ENCODE measurements around the gene GATB.

The GATB gene

DNA sequence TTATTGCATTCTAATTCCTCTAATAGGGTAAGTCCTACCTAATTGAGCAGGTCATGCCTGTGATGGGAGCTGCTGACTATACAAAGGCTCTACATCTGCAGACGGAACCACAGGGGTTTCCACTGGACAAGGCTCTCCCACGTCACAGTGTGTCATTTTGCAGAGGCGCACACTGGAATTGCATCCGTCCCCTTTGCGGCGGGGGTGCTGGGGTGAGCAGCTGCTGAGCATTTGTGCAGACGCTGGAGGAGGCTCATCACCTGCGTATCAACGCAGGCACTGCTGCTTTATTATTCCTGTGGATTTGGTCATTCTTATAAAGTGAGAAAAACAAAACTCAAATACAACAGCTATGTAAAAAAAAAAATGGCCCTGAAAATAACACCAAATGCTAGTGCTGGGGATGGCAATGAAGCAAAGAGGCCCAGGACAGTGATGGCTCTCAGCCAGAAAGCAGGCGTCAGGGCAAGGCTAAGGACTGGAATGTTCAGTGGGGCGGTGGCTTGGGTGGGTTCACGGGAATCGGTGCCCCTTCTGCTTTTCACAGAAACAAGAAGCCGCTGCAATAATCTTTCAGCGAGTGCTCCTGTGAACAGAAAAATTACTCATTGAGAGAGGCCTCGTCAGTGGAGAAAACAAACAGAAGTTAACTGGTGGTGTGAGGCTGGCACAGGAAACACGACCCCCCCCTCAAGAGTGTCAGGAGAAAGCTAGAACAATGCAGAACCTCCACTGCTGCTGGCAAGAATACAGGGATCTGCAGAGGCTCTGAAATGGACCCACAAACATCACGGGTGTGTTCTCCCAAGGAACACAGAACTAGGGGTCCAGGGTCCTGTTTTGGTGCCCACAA, 67.8 kb downstream of the GATB start:
- DNase-seq = no peak

DNA sequence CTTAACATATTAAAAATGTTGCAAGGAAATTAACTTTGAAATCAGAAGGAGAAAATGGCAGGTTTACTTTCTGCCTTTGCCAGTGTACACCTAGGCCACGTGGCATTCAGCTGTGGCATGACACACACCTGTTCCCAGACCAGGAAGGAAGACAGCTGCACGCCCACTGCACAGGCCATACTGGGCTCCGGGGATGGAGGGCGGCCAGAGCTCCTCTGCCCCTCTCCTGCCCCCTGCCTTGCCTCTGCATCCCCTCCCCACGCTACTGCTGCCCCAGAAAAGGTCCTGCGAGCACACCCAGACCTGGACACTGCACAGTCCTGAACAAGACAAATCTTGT, 68.4 kb downstream of the GATB start:
- no peak for DNase-seq

DNA sequence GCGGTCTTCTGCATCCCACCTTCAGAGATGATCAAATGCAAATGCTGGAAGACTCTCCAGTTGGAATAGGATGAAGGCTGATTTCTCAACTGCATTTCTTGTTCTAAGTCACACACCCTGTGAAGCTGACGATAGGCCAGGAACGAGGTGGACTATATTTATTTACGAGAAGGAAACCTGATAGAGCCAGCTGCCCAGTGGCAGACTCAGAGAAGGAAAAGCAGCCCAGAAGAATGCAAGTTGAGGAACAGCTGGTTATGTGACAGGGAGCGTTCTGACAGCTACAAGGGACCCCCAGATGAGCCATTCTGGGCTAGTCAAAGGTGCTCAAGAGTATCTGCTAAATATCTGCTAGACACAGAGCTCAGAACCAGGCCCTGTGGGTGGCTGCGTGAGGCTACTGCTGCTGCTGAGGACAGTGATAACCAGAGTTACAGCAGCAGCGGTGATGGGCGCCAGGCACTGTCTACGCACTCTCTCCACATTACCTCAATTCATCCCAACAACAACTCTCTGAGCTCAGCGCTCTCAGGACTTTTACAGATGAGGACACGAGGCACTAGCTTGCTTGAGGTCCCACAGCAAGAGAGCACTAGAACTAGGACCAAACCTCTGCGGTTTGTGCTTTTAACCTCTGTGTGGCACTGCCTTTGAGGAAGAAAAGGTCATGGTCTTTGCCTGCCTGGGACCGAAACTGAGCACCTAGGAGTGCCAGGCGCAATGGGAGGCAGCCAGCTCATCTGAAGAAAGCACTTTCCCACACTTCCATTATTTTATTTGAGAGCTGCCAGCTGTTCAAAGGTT, 69.0 kb downstream of the GATB start:
- DNase-seq = no peak

DNA sequence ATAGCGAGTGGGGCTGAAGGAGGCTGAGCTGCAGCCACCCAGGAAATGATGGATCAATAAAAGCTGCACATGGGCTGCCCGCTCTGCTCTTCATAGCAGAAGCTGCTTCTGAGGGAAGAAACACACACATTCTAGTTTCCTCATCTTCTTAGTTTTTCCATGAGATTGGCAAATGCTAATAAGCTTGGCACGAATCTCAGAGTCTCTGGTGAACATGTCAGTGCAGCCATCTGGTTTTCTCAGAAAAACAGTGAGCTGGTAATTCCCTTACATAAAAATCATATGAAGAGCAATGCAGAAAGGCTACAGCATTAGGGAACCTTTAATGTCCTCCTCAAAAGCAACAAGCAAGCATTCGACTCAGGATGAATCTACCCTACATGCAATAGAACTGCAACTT, 69.9 kb downstream of the GATB start:
- no peak for DNase-seq

DNA sequence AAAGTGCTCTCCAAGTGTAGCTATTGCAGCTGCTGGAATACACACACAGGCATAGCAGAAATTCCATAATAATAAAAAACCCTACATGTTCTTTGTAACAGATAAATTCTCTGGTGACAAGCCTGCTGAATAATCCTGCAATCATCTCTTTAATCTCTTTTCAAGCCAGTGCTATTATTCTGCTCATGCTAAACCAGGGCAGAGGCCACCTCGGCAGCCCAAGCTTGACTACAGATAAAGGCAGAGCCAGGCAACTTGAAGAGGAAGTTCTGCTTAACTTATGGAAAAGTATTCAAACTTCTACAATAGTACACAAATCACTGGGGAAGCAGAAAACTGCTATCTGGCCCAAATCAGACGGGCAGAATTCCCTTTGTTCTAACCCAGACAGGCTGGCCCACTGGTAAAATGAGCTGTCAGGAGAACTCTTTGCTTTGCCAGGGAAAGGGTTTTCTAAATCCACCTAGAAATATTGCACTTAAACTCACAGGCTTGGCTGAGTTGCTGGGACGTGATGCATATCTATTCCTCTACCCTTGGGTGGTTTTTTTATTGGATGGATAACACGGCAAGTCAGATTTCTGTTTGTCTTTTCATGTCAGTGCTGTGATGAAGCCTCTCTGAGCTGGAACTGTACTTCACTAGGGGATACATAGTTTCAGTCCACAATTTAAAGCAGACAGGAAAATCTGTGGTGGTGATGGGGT, 70.5 kb downstream of the GATB start:
- DNase-seq = no peak

DNA sequence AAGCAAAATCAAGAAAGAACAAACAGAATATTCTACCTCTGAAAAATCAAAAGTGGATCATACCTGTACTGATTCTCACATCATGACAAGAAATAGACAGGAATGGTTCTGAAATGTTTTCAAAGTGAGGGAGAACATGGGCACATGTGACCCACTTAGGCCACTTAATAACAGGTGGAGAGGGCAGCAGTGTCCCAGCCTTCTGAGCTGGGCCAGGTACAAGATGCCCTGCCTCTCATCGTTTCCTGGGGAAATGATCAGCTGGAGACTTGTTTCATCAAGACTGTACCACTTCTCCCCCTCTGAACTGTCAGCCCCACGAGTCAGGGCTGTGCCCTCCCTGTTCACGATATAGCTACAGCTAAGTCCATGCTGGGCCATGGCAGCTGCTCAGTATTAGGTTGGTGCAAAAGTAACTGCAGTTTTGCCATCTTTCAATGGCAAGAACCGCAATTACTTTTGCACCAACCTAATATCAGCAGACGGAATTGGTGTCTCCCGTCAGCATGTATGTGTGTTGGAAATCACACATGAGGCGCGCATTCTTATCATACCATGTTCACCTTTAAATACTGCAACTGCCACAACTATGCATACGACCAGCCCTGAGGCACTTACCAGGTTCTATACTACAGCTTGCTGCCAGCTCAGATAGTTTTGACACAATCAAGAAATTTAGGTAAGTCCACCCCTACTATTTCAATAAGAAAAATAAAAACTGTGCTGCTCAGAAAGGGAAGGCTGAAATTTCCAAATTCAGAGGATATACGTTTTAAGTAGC, 71.4 kb downstream of the GATB start:
- DNase-seq = no peak

DNA sequence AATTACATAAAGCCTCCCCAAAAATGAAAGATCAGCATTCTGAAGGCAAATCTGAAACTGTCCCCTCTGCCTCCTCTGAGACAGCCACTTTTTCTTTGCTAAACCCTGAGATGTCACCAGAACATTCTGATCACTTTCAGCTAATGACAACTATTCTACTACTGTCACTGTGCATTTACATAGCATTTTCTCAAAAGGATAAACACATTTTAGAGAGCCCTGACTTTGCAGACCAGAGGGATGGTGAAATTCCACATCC, 72.1 kb downstream of the GATB start:
- no peak for DNase-seq

DNA sequence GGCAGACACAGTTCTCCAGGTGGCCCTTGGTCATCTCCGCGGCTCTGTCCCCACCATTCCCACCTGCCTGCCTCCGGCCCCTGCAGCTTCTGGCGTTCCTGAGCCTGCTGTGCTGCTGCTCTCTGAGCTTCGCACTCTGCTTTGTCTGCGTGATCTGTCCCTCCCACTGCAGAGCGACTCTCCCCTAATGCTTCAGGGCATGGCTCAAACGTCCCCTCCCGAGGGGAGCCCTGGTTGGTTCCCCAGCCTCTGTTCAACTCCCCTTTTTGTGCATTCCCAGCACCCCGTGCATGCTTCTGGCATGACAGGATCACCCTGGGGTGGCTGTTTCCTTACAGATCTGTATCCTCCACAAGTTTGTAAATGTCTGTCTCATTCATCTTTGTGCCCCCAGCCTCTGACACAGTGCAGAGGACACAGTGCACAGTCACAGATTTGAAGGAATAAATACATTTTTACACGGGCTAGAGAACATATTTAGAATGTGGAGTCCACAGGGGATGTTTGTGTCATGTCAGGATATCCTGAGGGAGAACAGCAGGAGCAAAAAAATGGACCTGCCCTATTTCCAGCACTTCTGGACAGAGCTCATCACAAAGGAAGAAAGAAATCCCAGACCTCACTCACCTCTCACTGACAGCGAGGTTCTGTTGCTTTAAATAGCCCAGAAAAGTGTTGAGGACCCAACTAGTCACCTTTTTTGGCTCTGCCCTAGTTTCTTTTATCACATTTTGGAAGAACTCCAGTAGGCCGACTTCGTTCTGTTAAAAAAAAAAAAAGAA, 72.6 kb downstream of the GATB start:
- DNase-seq = no peak

DNA sequence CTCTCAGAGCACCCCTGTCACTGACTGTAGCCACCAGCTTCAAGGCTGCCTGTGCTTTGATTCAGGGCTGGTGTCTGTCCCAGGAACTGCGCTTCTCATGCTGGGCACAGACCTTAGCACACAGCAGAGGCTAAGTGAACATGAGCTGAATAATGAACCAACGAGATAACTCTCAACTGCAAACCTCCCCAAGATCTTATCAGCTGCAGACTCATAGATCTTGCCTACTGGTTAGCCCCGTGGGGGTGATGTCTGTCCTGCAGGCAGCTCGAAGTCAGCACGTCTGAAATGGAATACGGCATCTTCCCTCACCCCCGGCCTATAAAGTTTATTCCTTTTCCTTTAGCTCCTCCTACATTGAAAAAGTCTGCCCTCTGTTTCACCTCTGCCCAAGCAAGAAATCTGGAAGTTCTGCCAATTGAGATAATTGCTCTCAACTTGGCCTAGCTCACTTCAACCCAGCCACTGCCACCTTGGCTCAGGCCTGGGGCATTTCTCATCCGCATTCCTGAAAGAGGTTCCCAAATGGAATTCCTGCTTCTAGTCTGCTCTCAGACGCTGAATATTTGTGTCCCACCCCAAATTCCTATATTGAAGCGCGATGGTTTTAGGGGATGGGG, 73.7 kb downstream of the GATB start:
- no peak for DNase-seq

DNA sequence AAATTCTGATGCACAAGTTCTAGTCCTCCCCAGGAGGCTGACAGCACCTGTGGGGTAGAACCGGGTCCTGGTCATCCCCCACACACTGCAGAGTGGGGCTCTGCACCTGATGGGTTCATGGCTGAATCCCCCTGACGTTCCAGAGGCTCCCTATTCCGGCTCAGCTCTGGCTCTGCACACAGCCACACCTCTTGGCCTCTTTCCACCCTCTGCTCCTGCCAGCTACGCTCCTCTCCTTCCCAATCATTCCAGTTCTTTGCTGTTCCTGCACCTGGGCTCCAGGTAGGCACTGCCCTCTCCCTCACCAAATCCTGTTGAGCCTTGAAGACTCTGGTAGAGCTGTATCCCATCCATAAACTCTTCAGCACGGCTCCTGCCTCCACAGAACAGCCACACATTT, 75.5 kb downstream of the GATB start:
- no peak for DNase-seq

DNA sequence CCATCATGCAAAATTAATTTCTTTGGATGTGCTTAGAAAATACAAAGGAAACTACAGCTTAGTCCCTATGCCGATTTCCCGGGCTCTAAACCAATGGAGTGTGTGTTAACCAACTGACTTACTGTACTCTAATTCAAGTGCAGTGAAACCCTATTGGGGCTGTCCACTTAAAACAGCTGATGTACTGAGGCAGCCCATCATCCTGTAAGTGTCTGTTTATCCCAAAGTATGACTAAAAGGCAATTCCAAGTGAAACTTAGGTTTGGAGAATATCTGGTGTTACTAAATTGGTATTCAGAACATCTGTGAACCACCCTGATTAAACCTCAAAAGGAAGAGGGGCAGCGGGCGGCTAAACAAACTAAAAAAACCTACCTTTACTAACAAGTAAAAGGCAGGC, 79.7 kb downstream of the GATB start:
- no peak for DNase-seq

DNA sequence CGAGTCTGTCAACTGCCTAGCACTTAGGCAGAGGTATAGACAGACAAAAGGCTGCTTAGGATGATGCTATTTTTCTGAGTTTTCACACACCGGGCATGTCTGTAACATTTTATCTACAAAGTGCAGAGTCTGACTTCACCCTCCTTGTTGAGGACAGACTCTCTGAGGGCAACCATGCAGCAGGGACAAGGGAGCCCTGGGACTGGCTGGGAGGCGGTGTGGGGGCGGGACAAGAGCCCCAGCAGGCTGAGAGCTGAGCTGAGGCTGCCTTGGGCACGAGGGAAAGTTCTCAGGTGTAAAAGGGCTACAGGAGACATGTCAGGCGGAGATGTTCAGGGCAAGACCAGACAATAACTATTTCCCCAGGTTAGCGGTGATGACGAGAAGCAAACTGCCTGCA, 81.6 kb downstream of the GATB start:
- no peak for DNase-seq

DNA sequence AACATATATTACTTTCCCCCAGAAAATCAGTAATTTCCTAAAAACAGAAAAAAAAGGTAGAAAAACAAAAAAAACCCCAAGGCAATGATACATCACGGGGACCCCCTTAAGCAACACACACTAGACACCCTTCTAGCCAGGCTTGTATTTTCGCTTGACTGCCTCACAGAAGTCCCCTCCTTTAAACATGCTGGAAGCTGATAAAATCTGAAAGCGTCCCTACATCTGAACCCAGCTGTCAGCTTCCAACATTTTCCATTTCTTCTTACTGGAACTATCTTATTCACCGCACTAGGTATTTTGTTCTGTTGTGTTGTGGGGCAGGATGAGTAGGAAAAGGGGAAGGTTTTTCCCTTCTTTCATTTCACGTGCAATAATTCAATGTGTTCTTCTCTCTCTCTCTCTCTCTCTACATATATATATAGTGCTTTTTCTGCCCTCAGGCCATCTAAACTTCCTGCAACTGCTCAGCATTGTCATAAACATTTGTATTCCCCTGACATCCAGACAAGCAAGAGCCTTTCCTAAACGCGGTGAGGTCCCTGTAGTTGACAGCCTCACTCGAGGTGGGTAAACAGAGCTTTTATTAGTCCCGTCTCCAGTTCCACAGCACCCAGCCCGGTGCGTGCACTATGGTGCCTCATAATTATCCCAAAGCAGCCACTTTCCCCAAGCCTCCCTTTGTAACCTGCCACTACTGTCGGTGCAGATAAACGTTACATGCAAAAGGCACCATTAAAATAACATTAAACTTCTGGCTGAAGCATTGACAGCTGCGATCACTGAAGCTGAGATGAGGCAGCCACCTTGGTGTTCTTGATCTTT, 82.5 kb downstream of the GATB start:
- DNase-seq = no peak

DNA sequence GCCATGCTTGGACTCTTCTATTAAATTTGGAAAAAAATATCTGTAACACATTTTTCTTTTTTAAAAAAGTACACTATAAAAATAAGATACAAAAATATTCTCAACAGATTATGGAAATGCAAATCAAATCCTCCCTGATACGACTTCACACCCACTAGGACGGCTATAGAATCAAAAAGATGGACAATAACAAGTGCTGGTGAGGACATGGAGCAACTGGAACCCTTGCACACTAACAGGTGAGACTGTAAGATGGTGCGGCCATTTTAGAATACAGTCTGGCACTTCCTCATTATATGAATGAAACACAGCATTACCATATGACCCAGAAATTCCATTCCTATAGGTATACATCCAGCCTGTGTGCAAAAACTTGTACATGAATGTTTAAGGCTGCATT, 83.6 kb downstream of the GATB start:
- no peak for DNase-seq

DNA sequence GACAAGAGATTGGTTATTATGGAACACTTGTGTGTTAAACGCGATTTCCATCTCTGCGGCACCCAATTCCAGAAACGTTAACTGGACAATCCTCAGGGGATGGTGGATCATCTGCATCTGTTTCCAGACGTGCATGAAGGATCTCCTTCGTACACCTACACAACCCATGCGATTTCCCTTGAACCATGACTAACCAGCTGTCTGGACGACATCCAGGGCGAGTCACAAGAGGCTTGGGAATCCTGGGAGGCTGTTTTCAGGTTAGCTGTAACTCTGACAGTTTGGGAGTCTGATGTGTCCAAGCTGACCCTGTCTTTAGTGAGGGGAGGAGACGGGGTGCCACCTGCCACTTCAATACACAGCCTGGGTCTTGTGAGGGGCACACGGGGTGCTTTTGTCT, 84.5 kb downstream of the GATB start:
- DNase-seq = no peak

DNA sequence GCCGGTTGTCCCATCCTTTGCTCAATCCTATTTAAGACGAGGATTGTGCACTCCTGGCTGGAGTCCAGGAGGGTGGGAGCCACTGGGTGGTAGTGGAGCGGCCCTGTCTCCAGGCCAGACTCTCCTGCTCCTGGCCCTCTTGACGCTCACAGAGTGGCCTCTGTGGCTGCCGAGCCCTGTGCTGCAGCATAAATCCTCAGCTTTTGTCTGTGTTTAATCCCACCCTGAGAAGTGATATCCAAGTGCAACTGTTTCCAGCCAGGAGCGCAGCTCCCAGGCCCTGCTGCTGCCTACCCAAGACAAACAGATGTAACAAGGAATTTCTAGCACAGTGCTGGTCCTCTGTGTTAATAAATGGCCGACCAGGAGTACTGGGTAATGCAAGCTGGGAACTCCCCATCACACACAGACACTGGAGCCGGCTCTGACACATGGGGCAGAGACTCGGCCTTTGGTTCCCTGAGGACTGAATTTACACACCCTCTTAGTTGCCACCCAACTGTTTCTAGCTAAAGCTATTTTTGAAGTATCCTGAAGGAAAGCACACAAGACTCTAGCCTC, 85.3 kb downstream of the GATB start:
- DNase-seq = no peak

DNA sequence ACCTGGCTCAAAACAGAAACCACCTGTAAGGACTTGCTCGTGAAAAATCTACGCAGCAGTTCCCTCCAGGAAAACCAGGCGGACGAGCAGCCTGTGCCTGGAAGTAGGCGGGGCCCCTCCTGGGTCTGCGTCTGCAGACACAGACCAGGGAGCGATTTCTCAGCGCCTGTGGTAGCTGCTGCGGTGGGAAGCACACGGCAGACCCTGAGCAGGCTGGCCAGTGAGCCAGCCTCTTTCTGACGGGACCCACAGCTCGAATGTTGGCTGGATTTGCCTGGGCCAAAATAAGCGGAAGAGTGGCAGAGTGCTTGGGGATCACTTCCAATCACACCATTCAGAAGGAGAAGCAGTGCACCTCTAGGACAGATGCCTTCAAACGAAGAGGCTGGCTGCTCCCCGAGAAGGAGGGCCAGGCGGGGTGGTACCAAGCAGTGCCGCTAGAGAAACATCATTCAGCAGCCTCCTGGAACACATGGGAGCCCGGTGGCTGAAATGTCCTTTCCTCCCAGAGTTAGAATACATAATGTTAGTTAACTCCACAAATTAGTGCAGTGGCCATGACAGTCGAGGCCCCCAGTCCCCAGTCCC, 85.9 kb downstream of the GATB start:
- no peak for DNase-seq

DNA sequence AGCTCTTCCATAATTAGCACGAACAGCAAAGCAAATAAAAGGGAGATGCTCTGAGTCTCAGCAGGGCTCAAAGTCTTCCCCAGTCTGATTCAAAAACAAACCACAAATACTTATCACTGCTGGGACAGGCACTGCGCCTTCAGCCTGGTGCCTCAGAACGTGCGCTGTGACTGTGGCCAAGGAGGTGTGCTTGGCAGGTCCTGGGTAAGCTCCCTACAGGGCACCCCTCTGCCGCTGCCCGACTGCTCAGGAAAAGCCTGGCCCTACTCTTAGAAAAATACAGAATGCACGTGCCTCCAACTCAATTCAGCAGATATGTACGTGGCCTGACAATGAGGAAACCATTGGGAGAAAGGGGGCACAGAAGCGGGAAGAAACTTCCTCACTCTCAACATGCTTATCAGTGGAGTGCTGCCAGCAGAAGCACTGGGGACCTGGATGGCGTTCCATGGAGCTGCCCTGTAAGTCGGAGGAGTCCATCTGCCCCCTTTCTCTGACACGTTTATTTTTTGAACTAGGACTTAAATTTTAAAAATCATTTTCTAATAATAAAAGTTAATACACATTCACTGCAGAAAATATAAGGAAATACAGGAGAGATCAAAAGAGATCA, 86.8 kb downstream of the GATB start:
- DNase-seq = no peak

DNA sequence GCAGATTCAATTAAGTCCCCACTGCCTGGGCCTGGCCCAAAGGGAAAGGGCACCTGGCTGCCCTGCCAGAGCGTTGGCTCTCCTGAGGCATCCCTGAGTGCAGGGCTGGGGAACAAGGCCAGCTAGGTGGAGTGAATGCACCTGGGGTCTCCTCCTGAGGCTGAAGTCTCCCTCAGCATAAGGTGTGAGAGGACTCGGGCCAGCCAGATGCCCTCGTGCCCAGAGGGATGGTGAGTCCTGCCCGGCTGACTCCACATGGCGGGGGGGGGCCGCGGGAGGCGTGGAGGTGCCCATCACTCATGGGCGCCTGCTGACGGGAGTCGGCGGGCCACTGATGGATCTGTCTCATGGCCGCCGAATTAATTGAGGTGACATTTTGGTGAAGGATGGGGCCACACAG, 87.8 kb downstream of the GATB start:
- DNase-seq = no peak

DNA sequence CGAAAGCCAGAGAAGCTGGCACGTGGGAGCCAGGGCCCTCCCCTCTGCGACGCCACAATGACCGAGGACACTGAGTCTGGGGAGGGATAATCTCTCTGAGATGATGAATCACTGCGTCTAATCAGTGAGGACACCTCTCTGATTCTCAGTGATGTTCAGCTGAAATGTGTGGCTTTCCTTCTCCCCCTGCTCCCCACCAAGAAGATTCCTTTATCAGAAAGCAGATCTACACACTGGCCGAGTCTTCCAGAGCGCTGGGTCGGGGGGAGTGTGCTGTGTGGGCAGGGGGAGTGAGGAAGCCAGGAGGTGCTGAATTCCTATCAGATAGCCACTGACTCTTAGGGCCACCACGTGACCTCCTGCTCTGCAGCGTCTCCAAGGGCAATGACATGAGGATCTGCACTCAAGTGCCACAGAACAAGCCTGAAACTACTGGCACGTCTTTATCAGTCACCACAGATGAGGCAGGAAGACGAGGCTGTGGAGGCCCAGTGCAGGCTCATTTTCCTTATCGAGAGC, 89.2 kb downstream of the GATB start:
- DNase-seq = no peak
